Astrocyte of the spinal cord (primary cell): Measurements from ENCODE around the gene PTCHD1.

ENCODE experiments used
- DNase-seq: peaks from one replicate; pipeline ENCODE4 v3.0.0; 2011; ENCODE audit warnings: low read depth, low spot score
- H3K4me3 ChIP-seq: 2 replicates; pipeline ENCODE4 v1.5.1; 2011; ENCODE audit warnings: low read depth, mild to moderate bottlenecking, low read length, moderate library complexity
- in situ Hi-C: cut with HindIII; loops from 2 replicates; pipeline ENCODE4 v1.10.0; 2017; ENCODE audit warnings: low sequenced_read_pairs
- TF ChIP-seq, protein P1 (sequence below): IDR thresholded peaks from 2 replicates; pipeline ENCODE4 v1.5.1; 2012; ENCODE audit warnings: low read depth, mild to moderate bottlenecking, low read length, inconsistent platforms

PTCHD1 gene

GRCh38 chrX:23383411-23383810, 48.8 kb downstream of the PTCHD1 start:
- in situ Hi-C loops: no loop called here
- no peak overlapping the region for H3K4me3 ChIP-seq
- TF ChIP-seq, protein P1, sequence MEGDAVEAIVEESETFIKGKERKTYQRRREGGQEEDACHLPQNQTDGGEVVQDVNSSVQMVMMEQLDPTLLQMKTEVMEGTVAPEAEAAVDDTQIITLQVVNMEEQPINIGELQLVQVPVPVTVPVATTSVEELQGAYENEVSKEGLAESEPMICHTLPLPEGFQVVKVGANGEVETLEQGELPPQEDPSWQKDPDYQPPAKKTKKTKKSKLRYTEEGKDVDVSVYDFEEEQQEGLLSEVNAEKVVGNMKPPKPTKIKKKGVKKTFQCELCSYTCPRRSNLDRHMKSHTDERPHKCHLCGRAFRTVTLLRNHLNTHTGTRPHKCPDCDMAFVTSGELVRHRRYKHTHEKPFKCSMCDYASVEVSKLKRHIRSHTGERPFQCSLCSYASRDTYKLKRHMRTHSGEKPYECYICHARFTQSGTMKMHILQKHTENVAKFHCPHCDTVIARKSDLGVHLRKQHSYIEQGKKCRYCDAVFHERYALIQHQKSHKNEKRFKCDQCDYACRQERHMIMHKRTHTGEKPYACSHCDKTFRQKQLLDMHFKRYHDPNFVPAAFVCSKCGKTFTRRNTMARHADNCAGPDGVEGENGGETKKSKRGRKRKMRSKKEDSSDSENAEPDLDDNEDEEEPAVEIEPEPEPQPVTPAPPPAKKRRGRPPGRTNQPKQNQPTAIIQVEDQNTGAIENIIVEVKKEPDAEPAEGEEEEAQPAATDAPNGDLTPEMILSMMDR: no peak
- peak; percentile 38 for DNase-seq

GRCh38 chrX:23385242-23385641, 50.6 kb downstream of the PTCHD1 start:
- in situ Hi-C loops: no loop called here
- TF ChIP-seq, protein P1: no peak

DNA sequence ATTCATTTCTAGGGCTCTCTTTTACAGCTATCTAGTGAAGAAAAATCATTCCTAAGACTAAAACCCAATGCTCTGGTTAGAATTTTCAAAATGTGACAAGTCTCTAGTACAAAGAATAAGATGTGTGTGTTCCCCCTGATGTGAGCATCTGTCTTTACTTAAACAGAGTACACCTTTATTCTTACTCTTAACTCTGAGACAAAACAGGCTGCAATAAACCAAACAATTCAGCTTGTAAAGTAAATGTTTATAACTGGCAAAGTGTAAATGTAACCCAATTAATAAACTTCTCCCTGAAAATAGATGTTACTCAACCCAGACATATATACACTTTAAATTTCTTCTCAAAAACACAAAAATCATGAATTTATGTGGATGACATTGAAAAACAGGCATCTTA, 51.6 kb downstream of the PTCHD1 start:
- TF ChIP-seq, protein P1: no peak
- DNase-seq: no peak
- no peak overlapping the region for H3K4me3 ChIP-seq
- in situ Hi-C loops: no loop called here

More at GRCh38 chrX:23385242-23385641, 50.6 kb downstream of the PTCHD1 start:
- no peak for DNase-seq
- H3K4me3 ChIP-seq: no peak overlapping the region

- no peak overlapping the region for H3K4me3 ChIP-seq
- TF ChIP-seq, protein P1: no peak
- no peak for DNase-seq
- in situ Hi-C loops: no loop called here
Observed at GRCh38 chrX:23386726-23387125, 52.1 kb downstream of the PTCHD1 start.

DNA sequence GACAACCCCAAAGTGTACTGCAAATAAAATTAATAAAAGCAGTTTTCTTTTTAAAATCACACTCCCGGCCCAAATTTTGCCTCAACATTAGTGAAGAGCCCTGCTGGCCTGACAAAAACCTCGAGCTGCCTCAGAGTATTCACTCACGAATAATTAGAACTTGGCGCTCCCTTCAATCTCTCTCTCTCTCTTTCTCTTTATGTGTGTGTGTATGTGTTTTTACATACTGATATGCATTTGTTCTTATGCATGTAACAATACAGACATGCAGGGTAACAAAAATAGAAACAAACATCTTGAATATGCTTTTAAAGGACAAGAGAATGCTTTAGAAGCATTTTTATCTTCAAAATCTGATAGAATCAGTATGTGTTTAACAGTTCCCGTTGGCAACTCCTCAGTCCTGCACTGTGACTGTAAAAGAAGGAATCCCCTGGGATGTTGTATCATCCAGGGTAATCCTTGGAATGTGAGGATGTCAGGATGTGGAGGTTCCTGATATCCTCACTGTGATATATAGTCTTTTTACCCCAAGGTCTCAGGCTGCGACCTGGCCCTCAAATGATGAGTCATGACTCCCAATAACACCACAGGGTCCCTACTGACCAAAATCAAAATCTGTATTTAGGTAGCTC, 53.0 kb downstream of the PTCHD1 start:
- DNase-seq: no peak
- in situ Hi-C loops: no loop called here
- no peak overlapping the region for H3K4me3 ChIP-seq
- TF ChIP-seq, protein P1: no peak

DNA sequence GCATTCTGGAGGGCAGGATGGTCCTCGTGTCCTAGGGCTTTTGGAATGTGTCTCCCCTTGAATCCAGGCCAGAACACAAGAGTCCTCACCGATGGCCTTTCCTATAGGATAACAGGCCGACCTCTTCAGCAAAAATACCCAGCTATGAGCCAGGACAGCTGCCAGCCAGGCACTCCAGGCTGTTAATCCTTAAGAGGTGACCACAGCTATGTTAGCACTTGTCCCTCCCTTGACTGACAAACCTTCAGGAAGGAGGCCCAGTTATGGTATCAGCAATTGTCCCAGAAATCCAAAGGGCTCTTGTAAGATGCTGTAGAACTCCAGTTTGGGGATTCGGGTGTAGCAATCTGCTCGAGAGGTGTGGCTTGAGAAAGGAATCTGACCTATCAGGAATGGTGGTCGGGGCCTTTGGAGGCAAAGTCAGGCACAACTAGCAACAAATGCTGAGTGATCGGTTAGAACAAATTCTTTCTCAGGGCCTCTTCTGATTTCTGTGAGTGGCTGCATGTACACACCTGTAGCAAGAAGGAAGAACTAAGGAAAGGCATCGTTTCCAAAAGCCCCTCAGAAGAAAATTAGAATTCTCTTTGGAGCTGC, 54.6 kb downstream of the PTCHD1 start:
- in situ Hi-C loops: no loop called here
- no peak overlapping the region for H3K4me3 ChIP-seq
- DNase-seq: no peak
- TF ChIP-seq, protein P1: no peak
